ENCODE results near the gene SHPK. TPM values are rescaled to one million over a fixed set of nuclear protein-coding genes. Genes with fewer than 3 reads are reported as not detected.

The SHPK gene
- total RNA-seq, 1 donor from 2014 or later, result 14.5 TPM

- DNase-seq (ENCODE audit: low spot score), result peak; percentile 58
These were observed 23.6 kb upstream of the SHPK start for GRCh38 chr17:3659541-3660111.

- no peak for DNase-seq (ENCODE audit: low spot score)
These were observed 22.9 kb upstream of the SHPK start for GRCh38 chr17:3658784-3659449.

- no peak for DNase-seq (ENCODE audit: low spot score)
These were observed 22.1 kb upstream of the SHPK start for GRCh38 chr17:3657874-3658783.

- no peak for DNase-seq (ENCODE audit: low spot score)
These were observed 21.5 kb upstream of the SHPK start for GRCh38 chr17:3657588-3657869.

GRCh38 chr17:3656755-3657587 lies 20.9 kb upstream of the SHPK start:
- DNase-seq (ENCODE audit: low spot score), result no peak

GRCh38 chr17:3656353-3656752 lies 20.3 kb upstream of the SHPK start:
- DNase-seq (ENCODE audit: low spot score), result no peak

- DNase-seq (ENCODE audit: low spot score), result no peak
These were observed 19.7 kb upstream of the SHPK start for GRCh38 chr17:3655766-3656165.

- peak; percentile 64 for DNase-seq (ENCODE audit: low spot score)
These were observed 11.9 kb upstream of the SHPK start for GRCh38 chr17:3647769-3648555.

- no peak for DNase-seq (ENCODE audit: low spot score)
These were observed 11.2 kb upstream of the SHPK start for GRCh38 chr17:3647251-3647650.

- no peak for DNase-seq (ENCODE audit: low spot score)
These were observed 9.3 kb upstream of the SHPK start for GRCh38 chr17:3645310-3645709.

GRCh38 chr17:3643889-3644349 lies 7.9 kb upstream of the SHPK start:
- DNase-seq (ENCODE audit: low spot score), result no peak

GRCh38 chr17:3641717-3642486 lies 5.9 kb upstream of the SHPK start:
- DNase-seq (ENCODE audit: low spot score), result no peak

- DNase-seq (ENCODE audit: low spot score), result no peak
These were observed 5.0 kb upstream of the SHPK start for GRCh38 chr17:3641014-3641413.

- no peak for DNase-seq (ENCODE audit: low spot score)
These were observed 4.0 kb upstream of the SHPK start for GRCh38 chr17:3639981-3640596.

GRCh38 chr17:3636908-3637373 lies 891 bp upstream of the SHPK start:
- no peak for DNase-seq (ENCODE audit: low spot score)

GRCh38 chr17:3635474-3636153 lies 436 bp downstream of the SHPK start:
- DNase-seq (ENCODE audit: low spot score), result no peak

GRCh38 chr17:3632287-3632686 lies 3.8 kb downstream of the SHPK start:
- DNase-seq (ENCODE audit: low spot score), result no peak

- no peak for DNase-seq (ENCODE audit: low spot score)
These were observed 5.3 kb downstream of the SHPK start for GRCh38 chr17:3630781-3631180.

- no peak for DNase-seq (ENCODE audit: low spot score)
These were observed 8.3 kb downstream of the SHPK start for GRCh38 chr17:3627769-3628167.

Data from mucosa of gallbladder (tissue), 1 donor.